ENCODE measurements around the gene CCDC120. TPM values are rescaled to one million over a fixed set of nuclear protein-coding genes. Genes with fewer than 3 reads are reported as not detected.

The CCDC120 gene
- total RNA-seq, 4 donors from 2014 or later, result 36.6 to 43.3 (median 38.1) TPM

GRCh38 chrX:49059201-49059600, 402 bp downstream of the CCDC120 start:
- DNase-seq (ENCODE audit: low spot score in 2 of 2), result no peak
- no peaks in the 10 kb centered on the region for H3K27me3 ChIP-seq
- H3K4me1 ChIP-seq, result peaks cover 3% of the 10 kb centered on the region
- TF ChIP-seq POLR2A (IDR thresholded peaks at IDR 0.05), result no peak
- no peak for TF ChIP-seq POLR2AphosphoS5 (IDR thresholded peaks at IDR 0.05)
- no peak for TF ChIP-seq CTCF (IDR thresholded peaks at IDR 0.05)
- no peak for TF ChIP-seq EP300 (IDR thresholded peaks at IDR 0.05)
- peak overlapping the region; percentile 44 for H3K4me3 ChIP-seq
- 58% methylated on average over 6 of the region's 6 CpGs for WGBS
- H3K36me3 ChIP-seq, result peaks cover 8% of the 10 kb centered on the region
- peak overlapping the region; percentile 84 for H3K27ac ChIP-seq
- H3K9me3 ChIP-seq, result no peaks in the 10 kb centered on the region

- WGBS, result 61% methylated on average over 6 of the region's 10 CpGs
- TF ChIP-seq POLR2A (IDR thresholded peaks at IDR 0.05) (no peak), POLR2AphosphoS5 (IDR thresholded peaks at IDR 0.05) (no peak), CTCF (IDR thresholded peaks at IDR 0.05) (no peak), EP300 (IDR thresholded peaks at IDR 0.05) (no peak)
- H3K36me3 ChIP-seq, result peaks cover 13% of the 10 kb centered on the region
- no peak for DNase-seq (ENCODE audit: low spot score in 2 of 2)
- peak overlapping the region; percentile 44 for H3K4me3 ChIP-seq
- H3K27me3 ChIP-seq, result no peaks in the 10 kb centered on the region
- H3K9me3 ChIP-seq, result no peaks in the 10 kb centered on the region
- peak overlapping the region; percentile 84 for H3K27ac ChIP-seq
- H3K4me1 ChIP-seq, result peaks cover 3% of the 10 kb centered on the region
Measured at GRCh38 chrX:49059681-49060085, 884 bp downstream of the CCDC120 start.

GRCh38 chrX:49060914-49061313, 2.1 kb downstream of the CCDC120 start:
- H3K9me3 ChIP-seq, result no peaks in the 10 kb centered on the region
- H3K36me3 ChIP-seq, result peaks cover 21% of the 10 kb centered on the region
- no peak overlapping the region for H3K27ac ChIP-seq
- no peak overlapping the region for H3K4me3 ChIP-seq
- WGBS, result 65% methylated on average over 2 of the region's 3 CpGs
- peaks cover 3% of the 10 kb centered on the region for H3K4me1 ChIP-seq
- no peak for DNase-seq (ENCODE audit: low spot score in 2 of 2)
- H3K27me3 ChIP-seq, result no peaks in the 10 kb centered on the region
- TF ChIP-seq POLR2AphosphoS5 (IDR thresholded peaks at IDR 0.05) (no peak), CTCF (IDR thresholded peaks at IDR 0.05) (no peak), EP300 (IDR thresholded peaks at IDR 0.05) (no peak), POLR2A (IDR thresholded peaks at IDR 0.05) (no peak)

GRCh38 chrX:49061490-49061889, 2.7 kb downstream of the CCDC120 start:
- WGBS, result 91% methylated on average over 7 of the region's 7 CpGs
- Histone ChIP-seq H3K4me3 (no peak overlapping the region), H3K27me3 (no peaks in the 10 kb centered on the region), H3K9me3 (no peaks in the 10 kb centered on the region), H3K36me3 (peaks cover 21% of the 10 kb centered on the region), H3K4me1 (peaks cover 3% of the 10 kb centered on the region), H3K27ac (no peak overlapping the region)
- no peak for DNase-seq (ENCODE audit: low spot score in 2 of 2)
- TF ChIP-seq POLR2A (IDR thresholded peaks at IDR 0.05), result no peak
- TF ChIP-seq POLR2AphosphoS5 (IDR thresholded peaks at IDR 0.05), result no peak
- no peak for TF ChIP-seq EP300 (IDR thresholded peaks at IDR 0.05)
- TF ChIP-seq CTCF (IDR thresholded peaks at IDR 0.05), result no peak

GRCh38 chrX:49061916-49062315, 3.1 kb downstream of the CCDC120 start:
- peaks cover 23% of the 10 kb centered on the region for H3K36me3 ChIP-seq

More at GRCh38 chrX:49061916-49062315, 3.1 kb downstream of the CCDC120 start:
- Histone ChIP-seq H3K4me3 (no peak overlapping the region), H3K27me3 (no peaks in the 10 kb centered on the region), H3K27ac (no peak overlapping the region), H3K9me3 (no peaks in the 10 kb centered on the region), H3K4me1 (peaks cover 3% of the 10 kb centered on the region)
- TF ChIP-seq EP300 (IDR thresholded peaks at IDR 0.05) (no peak), POLR2AphosphoS5 (IDR thresholded peaks at IDR 0.05) (no peak), CTCF (IDR thresholded peaks at IDR 0.05) (no peak), POLR2A (IDR thresholded peaks at IDR 0.05) (no peak)
- 80% methylated on average over 10 of the region's 10 CpGs for WGBS
- DNase-seq (ENCODE audit: low spot score in 2 of 2), result no peak

Measured in suprapubic skin (tissue), 4 donors.